Right ventricle myocardium inferior (tissue), 1 donor: ENCODE measurements around the gene OR8B8. TPM values are rescaled to one million over a fixed set of nuclear protein-coding genes. Genes with fewer than 3 reads are reported as not detected.
"Not testable (repeated sequence)": the region's sequence is repeated elsewhere in the genome, so short reads cannot be mapped to it uniquely, and the experiment has no call there.

Experiments
- ATAC-seq: fragments of 200-7000 bp; cut with Tn5 transposase; one replicate; pipeline ENCODE4 v1.9.1; 2020; ENCODE audit warnings: mild to moderate bottlenecking, moderate library complexity
- DNase-seq: peaks from one replicate; pipeline ENCODE4 v3.0.0; 2021; ENCODE audit errors: missing footprints
- intact Hi-C: fragments of 100-400 bp; cut with DNase I; formaldehyde crosslinking; loops from one replicate; pipeline ENCODE4 v1.11.0; 2022
- total RNA-seq: library from RNA; stranded (reverse); fragmentation: NEBNext Ultra II Directional; extraction: Animal tissue kit (Norgen Biotek cat#: 25700); gene quantifications from one replicate; pipeline ENCODE4 v1.2.1, GENCODE V29; 2021
- donor health status: DM: no; HTN: yes; CAD: no; lungs with severe emphysema.

Gene OR8B8
- total RNA-seq, 1 donor from 2014 or later = not detected

DNA sequence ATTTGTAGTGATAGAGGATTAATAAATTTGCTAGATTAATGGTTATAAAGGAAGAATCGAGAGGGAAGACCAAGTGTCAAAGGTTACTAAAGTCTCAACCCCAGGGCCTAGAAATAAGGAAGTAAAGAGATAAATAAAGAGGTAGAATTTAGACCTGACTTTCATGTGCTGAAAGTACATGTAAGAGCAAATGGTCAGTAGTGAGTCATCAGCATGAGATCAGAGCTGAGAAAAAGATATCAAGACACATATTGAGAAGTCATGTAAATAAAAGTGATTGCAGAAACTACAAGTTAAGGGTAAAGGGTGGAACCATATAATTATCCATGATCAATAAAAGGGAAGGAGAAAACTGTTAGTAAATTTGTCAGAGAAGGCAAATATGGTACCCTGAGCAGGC lies 1.4 kb upstream of the OR8B8 start:
- ATAC-seq (no peak), DNase-seq (no peak)
- intact Hi-C loops = no loop called here

DNA sequence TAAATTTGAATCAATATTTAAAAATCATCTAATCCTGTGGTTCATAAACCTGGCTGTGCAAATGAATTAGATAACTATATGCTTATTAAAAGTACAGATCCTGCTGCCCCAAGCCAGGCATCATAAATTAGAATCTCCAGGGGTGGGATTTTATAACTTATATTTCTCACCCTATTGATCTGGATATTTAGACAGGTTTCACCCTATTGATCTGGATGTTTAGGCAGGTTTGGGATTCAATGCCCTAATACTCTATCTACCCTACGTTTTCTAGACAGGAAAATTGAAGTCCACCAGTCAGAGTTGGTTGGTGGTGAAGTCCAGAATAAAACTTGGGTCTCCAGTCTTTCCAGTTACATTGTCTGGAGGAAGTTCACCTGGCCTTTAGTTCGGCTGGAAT lies 2.6 kb downstream of the OR8B8 start:
- intact Hi-C loops = no loop called here
- no peak for ATAC-seq

GRCh38 chr11:124442442-124442841 lies 3.1 kb downstream of the OR8B8 start:
- no peak for ATAC-seq
- no peak for DNase-seq
- intact Hi-C loops = no loop called here

More for the DNA sequence above, 2.6 kb downstream of the OR8B8 start:
- DNase-seq = no peak

GRCh38 chr11:124441519-124441918 lies 4.0 kb downstream of the OR8B8 start:
- ATAC-seq (no peak), DNase-seq (no peak)
- intact Hi-C loops = no loop called here

GRCh38 chr11:124441081-124441480 lies 4.4 kb downstream of the OR8B8 start:
- DNase-seq = peak; percentile 15
- intact Hi-C loops = no loop called here
- no peak for ATAC-seq

DNA sequence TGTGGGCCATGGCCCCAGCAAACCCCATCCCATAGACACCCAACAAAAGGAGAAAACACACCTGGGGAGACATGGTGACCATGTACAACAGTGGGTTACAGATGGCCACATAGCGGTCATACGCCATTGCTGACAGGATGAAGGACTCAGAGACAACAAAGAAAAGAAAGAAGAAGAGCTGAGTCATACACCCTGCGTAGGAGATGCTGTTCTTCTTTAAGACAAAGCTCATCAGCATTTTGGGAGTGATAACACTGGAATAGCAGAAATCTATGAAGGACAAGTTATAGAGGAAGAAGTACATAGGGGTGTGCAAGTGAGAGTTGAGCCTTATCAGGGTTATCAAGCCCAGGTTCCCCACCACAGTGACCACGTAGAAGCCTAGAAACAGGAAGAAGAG lies 4.9 kb downstream of the OR8B8 start:
- intact Hi-C loops = no loop called here
- ATAC-seq = no peak

GRCh38 chr11:124434699-124435098 lies 10.8 kb downstream of the OR8B8 start:
- DNase-seq (no peak), ATAC-seq (no peak)
- intact Hi-C loops = no loop called here

More for the DNA sequence above, 4.9 kb downstream of the OR8B8 start:
- DNase-seq = no peak

GRCh38 chr11:124429599-124429998 lies 15.9 kb downstream of the OR8B8 start:
- intact Hi-C loops = no loop called here
- ATAC-seq (no peak), DNase-seq (no peak)

GRCh38 chr11:124424384-124424921 lies 21.0 kb downstream of the OR8B8 start, which contains the start of gene OR8B4:
Gene OR8B4, minus strand, starts transcription at chr11:124424871. Its CDS starts 0 bp downstream, at chr11:124424871.
- ATAC-seq (no peak), DNase-seq (no peak)
- intact Hi-C loops = no loop called here

DNA sequence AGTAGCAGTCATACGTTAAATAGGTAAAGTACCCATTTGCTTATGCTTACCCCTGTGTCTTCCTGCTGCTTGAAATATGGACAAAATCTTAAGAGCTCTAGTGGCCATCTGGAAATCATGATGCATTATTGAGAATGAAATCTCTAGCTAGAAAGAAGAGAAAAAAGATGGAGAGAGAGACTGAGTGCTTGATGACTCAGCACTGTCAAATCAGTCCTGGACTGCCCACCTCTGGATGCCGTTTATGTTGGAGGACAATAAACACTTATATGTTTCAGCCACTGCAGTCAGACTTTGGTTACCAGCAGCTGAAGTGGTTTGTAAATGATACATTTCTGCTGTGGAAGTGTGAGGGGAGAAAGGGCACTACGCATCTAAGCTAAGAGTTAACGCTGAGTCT lies 24.5 kb downstream of the OR8B8 start:
- ATAC-seq = no peak
- intact Hi-C loops = no loop called here
- DNase-seq = no peak

DNA sequence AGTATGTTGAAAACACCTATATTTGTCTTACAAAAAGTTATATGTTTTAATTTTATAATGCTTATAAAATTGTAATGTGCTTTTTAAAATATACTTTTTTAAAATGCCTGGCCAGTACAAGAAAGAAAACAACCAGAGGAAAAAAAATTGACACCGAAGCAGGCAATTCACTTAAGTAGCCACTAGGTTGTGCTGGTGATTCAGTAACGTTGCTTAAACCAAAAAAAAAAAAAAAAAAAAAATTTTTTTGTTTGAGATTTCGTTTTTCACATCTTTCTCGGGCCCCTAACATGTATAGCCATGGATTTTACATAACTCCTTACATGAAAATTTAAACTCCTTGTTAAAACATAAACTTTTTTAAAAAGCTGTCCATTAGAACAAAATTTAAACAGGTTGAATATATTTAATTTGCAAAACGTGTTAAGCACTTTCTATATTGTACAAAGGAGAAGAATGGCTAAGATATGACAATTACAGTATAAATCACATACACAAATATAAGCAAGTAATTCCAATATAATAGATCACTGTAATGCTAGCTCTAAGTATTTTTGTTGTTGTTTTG lies 30.1 kb downstream of the OR8B8 start:
- intact Hi-C loops = no loop called here
- DNase-seq (no peak), ATAC-seq (no peak)

- intact Hi-C loops = no loop called here
- DNase-seq (no peak), ATAC-seq (no peak)
Observed at GRCh38 chr11:124409906-124410305, 35.6 kb downstream of the OR8B8 start.

DNA sequence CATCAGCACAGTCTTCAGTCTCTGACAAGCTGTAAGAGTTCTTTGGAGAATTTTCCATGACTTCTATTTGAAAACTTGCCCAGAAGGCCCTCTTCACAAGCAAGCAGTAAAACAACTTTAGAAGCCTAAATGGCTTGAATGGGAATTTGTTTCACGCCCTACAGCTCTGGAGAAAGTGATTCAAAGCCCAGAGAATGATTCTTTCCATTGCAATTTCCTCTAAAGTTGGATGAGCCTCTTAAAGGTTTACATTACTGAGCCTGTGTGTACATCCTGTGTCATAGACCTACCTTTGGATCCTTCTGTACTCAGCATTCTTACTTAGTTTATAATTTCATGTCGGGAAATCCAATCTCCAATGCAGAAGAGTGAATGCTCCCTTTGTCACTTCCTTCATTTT lies 39.9 kb downstream of the OR8B8 start:
- intact Hi-C loops = no loop called here
- ATAC-seq = no peak
- DNase-seq = no peak

GRCh38 chr11:124403186-124403585 lies 42.3 kb downstream of the OR8B8 start:
- not testable (repeated sequence) for ATAC-seq

DNA sequence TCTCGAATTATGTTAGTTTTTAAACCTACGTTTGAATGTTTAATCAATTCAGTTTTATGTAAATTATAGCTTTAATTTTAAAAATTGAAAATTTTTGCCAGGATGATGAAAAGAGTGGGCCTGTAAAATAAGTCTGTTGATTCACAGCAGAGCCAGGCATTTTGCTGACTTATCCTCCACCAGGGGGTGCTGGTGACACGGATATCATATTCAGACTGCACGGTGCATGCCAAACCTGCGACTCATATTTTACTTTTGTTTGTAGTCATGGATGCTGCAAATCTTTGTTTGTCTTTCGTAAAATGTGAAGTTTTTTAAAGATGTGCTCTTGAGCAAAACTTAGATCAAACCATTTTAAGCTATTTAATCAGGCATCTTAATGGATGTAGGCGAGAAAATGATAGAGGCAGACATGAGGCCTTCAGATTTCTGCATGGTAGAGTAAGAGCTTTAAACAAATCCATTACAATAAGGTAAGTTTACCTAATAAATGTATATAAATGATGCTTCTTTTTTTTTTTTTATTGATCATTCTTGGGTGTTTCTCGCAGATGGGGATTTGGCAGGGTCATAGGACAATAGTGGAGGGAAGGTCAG lies 43.1 kb downstream of the OR8B8 start:
- DNase-seq (no peak), ATAC-seq (no peak)
- intact Hi-C loops = no loop called here

More at GRCh38 chr11:124403186-124403585, 42.3 kb downstream of the OR8B8 start:
- intact Hi-C loops, DNase-seq: not testable (repeated sequence)

GRCh38 chr11:124398924-124399323 lies 46.6 kb downstream of the OR8B8 start, which contains the start of gene OR8B3:
Gene OR8B3, minus strand, starts transcription at chr11:124399024. Its CDS starts 1,673 bp downstream, at chr11:124397351.
- intact Hi-C loops = no loop called here
- ATAC-seq = no peak
- DNase-seq = no peak

DNA sequence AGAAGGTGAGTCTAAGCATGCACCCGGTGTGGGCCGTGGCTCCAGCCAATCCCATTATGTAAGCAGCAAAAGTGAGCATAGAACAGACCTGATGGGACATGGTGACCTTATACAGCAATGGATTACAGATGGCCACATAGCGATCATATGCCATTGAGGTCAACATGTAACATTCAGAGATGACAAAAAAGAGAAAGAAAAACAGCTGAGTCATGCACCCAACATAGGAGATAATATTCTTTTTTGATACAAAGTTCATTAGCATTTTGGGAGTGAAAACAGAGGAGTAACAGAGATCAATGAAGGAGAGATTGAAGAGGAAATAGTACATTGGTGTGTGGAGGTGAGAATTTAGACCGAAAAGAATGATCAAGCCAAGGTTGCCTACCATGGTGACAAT lies 48.6 kb downstream of the OR8B8 start:
- intact Hi-C loops, DNase-seq, ATAC-seq: not testable (repeated sequence)

DNA sequence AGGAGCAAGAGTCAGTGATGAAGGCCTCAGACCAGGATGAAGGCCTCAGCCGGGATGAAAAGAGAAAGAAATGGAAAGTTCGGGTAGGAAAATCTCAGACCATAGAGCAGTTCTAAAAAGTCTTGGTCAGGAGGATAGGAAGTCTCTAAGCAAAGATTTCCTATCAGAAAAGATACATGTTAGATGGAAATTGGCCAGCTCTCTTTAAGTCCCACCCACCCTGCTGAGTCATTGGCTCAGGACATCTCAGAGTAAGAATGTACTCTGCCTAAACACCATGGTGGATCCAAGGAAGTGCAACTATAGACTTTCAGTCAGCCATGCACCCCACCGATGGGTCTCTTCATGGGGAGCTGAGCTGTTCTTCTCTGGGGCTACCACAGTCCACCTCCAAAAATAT lies 51.1 kb downstream of the OR8B8 start:
- DNase-seq (no peak), ATAC-seq (no peak)
- intact Hi-C loops = no loop called here
